IPS DF 4.7 (cell line): ENCODE results near the gene USE1.

ENCODE experiments used
- DNase-seq: peaks from one replicate; pipeline ENCODE4 v3.0.0-alpha.2; 2013; ENCODE audit warnings: low spot score; ENCODE audit errors: extremely low read depth

USE1 gene

GRCh38 chr19:17235971-17236777, 21.0 kb downstream of the USE1 start:
- DNase-seq, result no peak

GRCh38 chr19:17236811-17237543, 21.8 kb downstream of the USE1 start:
- DNase-seq, result no peak

GRCh38 chr19:17237747-17238706, 22.9 kb downstream of the USE1 start:
- no peak for DNase-seq

- no peak for DNase-seq
Measured at GRCh38 chr19:17240062-17240752, 25.1 kb downstream of the USE1 start.

- no peak for DNase-seq
Measured at GRCh38 chr19:17240826-17241399, 25.8 kb downstream of the USE1 start.

GRCh38 chr19:17242431-17243208, 27.5 kb downstream of the USE1 start:
- DNase-seq, result no peak

- no peak for DNase-seq
Measured at GRCh38 chr19:17243211-17243829, 28.2 kb downstream of the USE1 start.

- DNase-seq, result no peak
Measured at GRCh38 chr19:17243830-17244617, 28.9 kb downstream of the USE1 start.

GRCh38 chr19:17244618-17245534, 29.7 kb downstream of the USE1 start:
- DNase-seq, result no peak

GRCh38 chr19:17245535-17245984, 30.4 kb downstream of the USE1 start, which contains the start of gene NR2F6:
Gene NR2F6 (minus strand): TSS chr19:17245919. CDS start chr19:17245220, 699 bp downstream.
- no peak for DNase-seq

GRCh38 chr19:17246681-17247425, 31.7 kb downstream of the USE1 start:
- DNase-seq, result no peak

- no peak for DNase-seq
Measured at GRCh38 chr19:17248011-17248776, 33.0 kb downstream of the USE1 start.

GRCh38 chr19:17249887-17250548, 34.9 kb downstream of the USE1 start:
- DNase-seq, result no peak

GRCh38 chr19:17254636-17255035, 39.5 kb downstream of the USE1 start:
- no peak for DNase-seq

- DNase-seq, result no peak
Measured at GRCh38 chr19:17255150-17255621, 40.0 kb downstream of the USE1 start.
